ENCODE measurements around the gene ID3.

The ID3 gene

GRCh38 chr1:23531562-23532094 lies 27.7 kb downstream of the ID3 start:
- Histone ChIP-seq H2AFZ (ENCODE audit: low read length) (no peak overlapping the region), H3K9me2 (ENCODE audit: low read depth, low read length) (no peaks in the 10 kb centered on the region), H3K27ac (ENCODE audit: low read depth, low read length, poor library complexity, severe bottlenecking) (peak overlapping the region; percentile 67), H3K79me2 (ENCODE audit: insufficient read depth, low read length) (peaks cover 28% of the 10 kb centered on the region), H4K20me1 (ENCODE audit: insufficient read depth, low read length) (no peaks in the 10 kb centered on the region), H3K9ac (ENCODE audit: low read length) (peak overlapping the region; percentile 75), H3K27me3 (ENCODE audit: insufficient read depth, low read length) (no peaks in the 10 kb centered on the region), H3K4me3 (ENCODE audit: low read depth, low read length, poor library complexity, severe bottlenecking) (peak overlapping the region; percentile 91), H3K4me1 (ENCODE audit: insufficient read depth, low read length, severe bottlenecking) (peaks cover 57% of the 10 kb centered on the region), H3F3A (ENCODE audit: insufficient read depth, low read length) (no peaks in the 10 kb centered on the region; the same call in 1 of the 2 replicates), H3K4me2 (ENCODE audit: low read length) (peak overlapping the region; percentile 84), H3K36me3 (ENCODE audit: insufficient read depth, low read length) (peaks cover 9% of the 10 kb centered on the region; the same call in 1 of the 2 replicates), H3K9me3 (ENCODE audit: low read length) (no peaks in the 10 kb centered on the region)
- TF ChIP-seq CTCF (IDR thresholded peaks at IDR 0.05; ENCODE audit: low read length) (no peak), EZH2 (IDR thresholded peaks at IDR 0.05; ENCODE audit: borderline replicate concordance, low read length) (no peak)

GRCh38 chr1:23530747-23531561 lies 28.3 kb downstream of the ID3 start, which contains the start of gene E2F2:
TSS of gene E2F2 (minus strand) at chr1:23531233. CDS start at chr1:23530793, 440 bp downstream.
- Histone ChIP-seq H3K27ac (ENCODE audit: low read depth, low read length, poor library complexity, severe bottlenecking) (peak within 1 kb of the TSS; percentile 91), H3K79me2 (ENCODE audit: insufficient read depth, low read length) (peaks cover 35% of the 10 kb centered on the region), H2AFZ (ENCODE audit: low read length) (no peak within 1 kb of the TSS), H3K4me2 (ENCODE audit: low read length) (peak within 1 kb of the TSS; percentile 97), H3F3A (ENCODE audit: insufficient read depth, low read length) (no peaks in the 10 kb centered on the region; the same call in 1 of the 2 replicates), H3K9me3 (ENCODE audit: low read length) (no peaks in the 10 kb centered on the region), H3K27me3 (ENCODE audit: insufficient read depth, low read length) (no peaks in the 10 kb centered on the region), H3K4me3 (ENCODE audit: low read depth, low read length, poor library complexity, severe bottlenecking) (peak within 1 kb of the TSS; percentile 91), H3K9ac (ENCODE audit: low read length) (peak within 1 kb of the TSS; percentile 97), H3K4me1 (ENCODE audit: insufficient read depth, low read length, severe bottlenecking) (peaks cover 64% of the 10 kb centered on the region), H4K20me1 (ENCODE audit: insufficient read depth, low read length) (no peaks in the 10 kb centered on the region), H3K9me2 (ENCODE audit: low read depth, low read length) (no peaks in the 10 kb centered on the region), H3K36me3 (ENCODE audit: insufficient read depth, low read length) (peaks cover 16% of the 10 kb centered on the region; the same call in 1 of the 2 replicates)
- no peak for TF ChIP-seq EZH2 (IDR thresholded peaks at IDR 0.05; ENCODE audit: borderline replicate concordance, low read length)
- TF ChIP-seq CTCF (IDR thresholded peaks at IDR 0.05; ENCODE audit: low read length): peak; percentile 36; the same call in 1 of the 2 replicates

GRCh38 chr1:23530087-23530746 lies 29.1 kb downstream of the ID3 start:
- no peaks in the 10 kb centered on the region for H3K27me3 ChIP-seq (ENCODE audit: insufficient read depth, low read length)
- no peak for TF ChIP-seq EZH2 (IDR thresholded peaks at IDR 0.05; ENCODE audit: borderline replicate concordance, low read length)
- no peak for TF ChIP-seq CTCF (IDR thresholded peaks at IDR 0.05; ENCODE audit: low read length)

More at GRCh38 chr1:23530087-23530746, 29.1 kb downstream of the ID3 start:
- Histone ChIP-seq H3F3A (ENCODE audit: insufficient read depth, low read length) (no peaks in the 10 kb centered on the region; the same call in 1 of the 2 replicates), H2AFZ (ENCODE audit: low read length) (no peak overlapping the region), H3K9me2 (ENCODE audit: low read depth, low read length) (no peaks in the 10 kb centered on the region), H3K4me2 (ENCODE audit: low read length) (peak overlapping the region; percentile 97), H4K20me1 (ENCODE audit: insufficient read depth, low read length) (no peaks in the 10 kb centered on the region), H3K27ac (ENCODE audit: low read depth, low read length, poor library complexity, severe bottlenecking) (peak overlapping the region; percentile 91), H3K79me2 (ENCODE audit: insufficient read depth, low read length) (peaks cover 41% of the 10 kb centered on the region), H3K9ac (ENCODE audit: low read length) (peak overlapping the region; percentile 97), H3K36me3 (ENCODE audit: insufficient read depth, low read length) (peaks cover 17% of the 10 kb centered on the region; the same call in 1 of the 2 replicates), H3K4me3 (ENCODE audit: low read depth, low read length, poor library complexity, severe bottlenecking) (peak overlapping the region; percentile 91), H3K4me1 (ENCODE audit: insufficient read depth, low read length, severe bottlenecking) (peaks cover 72% of the 10 kb centered on the region), H3K9me3 (ENCODE audit: low read length) (no peaks in the 10 kb centered on the region)
